Activated T-cell treated with anti-CD3 and anti-CD28 coated beads, Interleukin-2, amount 50 U/mL, for 1 hour (primary cell): Measurements from ENCODE around the gene IFI27L1.
"Not testable (repeated sequence)": the region's sequence is repeated elsewhere in the genome, so short reads cannot be mapped to it uniquely, and the experiment has no call there.

Experiments
- DNase-seq: peaks from one replicate; pipeline ENCODE4 v3.0.0-alpha.2; 2020

IFI27L1 gene

DNA sequence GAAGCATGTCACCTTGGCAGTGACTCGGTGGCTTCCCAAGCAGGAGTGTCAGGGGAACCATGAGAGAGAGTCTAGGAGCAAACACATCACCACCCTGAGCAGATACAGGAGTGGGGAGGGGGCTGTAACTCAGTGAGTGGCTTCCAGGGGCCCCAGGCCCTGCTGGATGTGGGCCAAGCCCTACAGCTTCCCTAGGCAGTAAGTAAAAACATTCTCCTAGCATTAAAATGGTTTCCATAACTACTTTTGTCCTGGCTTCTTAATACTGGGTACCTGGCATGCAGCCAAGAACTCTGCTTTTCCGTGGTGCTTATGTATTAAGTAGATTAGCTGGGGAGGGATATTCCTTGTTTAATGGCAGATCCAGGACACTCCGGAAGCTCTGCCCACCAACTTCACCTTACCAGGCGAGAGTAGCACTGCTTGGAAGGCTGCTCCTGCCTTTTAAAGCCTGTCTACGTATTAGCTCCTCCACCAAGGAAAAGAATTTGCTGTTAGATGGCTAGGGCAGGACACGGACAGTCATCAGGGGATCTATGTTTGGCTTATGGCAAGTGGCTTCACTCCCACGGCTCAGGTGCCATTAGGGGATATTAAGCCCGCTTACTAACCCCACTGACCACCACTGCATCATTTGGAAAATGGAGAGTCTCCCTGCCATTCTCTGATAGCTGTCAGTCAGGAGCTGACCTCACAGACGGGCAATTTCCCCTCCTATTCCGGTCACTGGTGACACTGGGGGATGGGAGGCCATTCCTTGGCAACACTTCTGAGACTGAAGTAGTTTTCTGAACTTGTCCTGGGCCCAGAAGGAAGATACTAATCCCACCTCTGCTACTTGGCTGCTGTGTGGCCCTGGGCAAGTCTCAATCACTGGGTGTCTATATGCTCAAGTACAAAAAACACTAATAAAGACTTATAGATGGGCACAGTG lies 32.2 kb upstream of the IFI27L1 start:
- DNase-seq = no peak

DNA sequence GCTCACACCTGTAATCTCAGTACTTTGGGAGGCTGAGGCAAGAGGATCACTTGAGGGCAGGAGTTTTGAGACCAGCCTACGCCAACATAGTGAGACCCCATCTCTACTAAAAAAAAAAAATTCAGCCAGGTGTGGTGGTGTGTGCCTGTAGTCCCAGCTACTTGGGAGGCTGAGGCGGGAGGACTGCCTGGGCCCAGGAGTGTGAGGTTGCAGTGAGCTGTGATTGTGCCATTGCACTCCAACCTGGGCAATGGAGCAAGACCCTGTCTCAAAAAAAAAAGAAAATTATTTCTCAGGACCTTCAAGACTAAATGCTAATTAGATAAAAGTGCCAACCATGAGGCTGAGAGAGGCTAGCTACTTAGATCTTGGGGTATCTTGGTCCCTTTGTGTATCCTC lies 31.5 kb upstream of the IFI27L1 start:
- no peak for DNase-seq

DNA sequence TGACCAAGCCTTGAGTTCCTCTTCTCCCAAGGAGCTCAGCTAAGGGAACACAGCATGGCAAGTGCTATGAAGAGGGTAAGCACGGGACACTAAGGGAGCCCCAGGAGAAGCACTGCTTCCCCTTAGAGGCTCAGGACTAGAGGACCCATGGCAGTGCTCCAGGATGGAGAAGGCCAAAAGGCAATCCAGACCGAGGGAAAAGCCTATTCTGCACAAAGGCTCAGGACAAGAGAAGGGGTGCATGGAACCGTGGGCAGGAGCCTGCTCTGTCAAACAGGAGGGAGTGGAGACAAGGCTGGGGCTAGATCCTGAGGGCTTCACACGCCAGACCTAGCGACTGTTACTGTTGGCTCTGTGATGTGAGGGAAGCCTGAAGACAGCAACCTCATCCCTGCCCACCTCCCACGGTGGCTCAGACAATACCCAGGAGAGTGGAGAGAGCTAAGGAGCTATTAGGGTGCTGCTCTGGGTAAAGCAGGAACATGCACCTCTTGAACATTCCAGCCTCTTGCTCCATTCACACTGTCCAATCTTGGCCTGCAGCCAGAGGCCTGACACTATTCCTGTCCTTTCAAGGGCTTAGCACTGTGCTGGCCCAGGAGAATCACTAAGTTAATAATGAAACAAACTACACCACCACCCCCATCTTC lies 30.8 kb upstream of the IFI27L1 start:
- no peak for DNase-seq

DNA sequence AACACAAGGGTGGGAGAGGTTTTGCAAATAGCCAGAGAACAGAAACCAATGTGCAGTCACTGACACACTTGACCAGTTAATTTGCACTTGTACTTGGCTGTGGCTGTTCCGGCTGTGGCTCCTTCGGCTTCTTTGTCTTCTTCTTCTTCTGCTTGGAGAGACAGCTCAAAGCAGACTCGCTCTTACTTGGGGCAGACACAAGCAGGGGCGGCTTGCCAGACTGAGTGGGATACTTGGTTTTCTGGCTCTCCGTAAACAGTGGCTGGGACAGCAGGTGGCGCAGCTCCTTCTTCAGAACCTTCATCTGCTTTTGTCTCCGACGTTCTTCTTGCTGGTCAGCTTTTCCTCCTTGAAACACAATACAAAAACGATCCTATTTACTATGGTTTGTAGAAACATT lies 30.0 kb upstream of the IFI27L1 start:
- DNase-seq = no peak

DNA sequence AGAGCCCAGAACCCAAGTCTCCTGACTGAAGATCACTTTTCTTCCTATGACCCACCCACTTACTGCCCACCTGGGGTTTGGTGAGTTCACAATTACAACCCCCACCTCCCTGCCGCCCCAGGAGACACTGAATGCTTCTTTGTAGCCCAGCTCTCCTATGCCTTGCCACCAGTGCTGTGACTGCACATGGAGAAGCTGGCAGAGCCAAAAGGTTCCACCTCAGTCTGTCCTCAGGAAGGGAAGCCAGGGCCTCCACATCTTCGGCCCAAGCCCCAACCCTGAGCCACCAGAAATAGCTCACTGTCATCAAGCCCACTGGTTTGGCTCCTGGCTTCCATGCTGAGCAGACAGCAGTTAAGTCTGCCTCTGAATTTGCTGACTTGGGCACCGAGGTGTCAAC lies 29.3 kb upstream of the IFI27L1 start:
- DNase-seq = no peak

DNA sequence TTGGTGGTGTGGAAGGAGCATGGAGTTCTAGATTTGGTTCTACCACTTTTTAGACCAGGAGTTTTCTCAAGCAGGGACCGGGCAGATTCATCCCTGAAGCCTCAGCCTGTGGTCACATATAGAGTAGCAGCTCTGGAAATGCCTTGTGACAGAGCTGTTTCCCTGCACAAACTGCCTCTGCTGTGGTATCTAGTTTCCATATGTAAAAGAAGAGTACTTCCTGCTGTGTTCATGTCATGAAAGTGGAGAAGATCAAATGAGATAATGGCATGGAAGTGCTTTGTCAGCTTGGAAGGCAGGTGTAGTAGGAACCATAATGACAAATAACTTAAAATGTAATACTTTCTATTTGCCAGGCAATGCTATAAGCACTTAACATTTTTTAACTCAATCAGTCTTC lies 28.9 kb upstream of the IFI27L1 start:
- no peak for DNase-seq

DNA sequence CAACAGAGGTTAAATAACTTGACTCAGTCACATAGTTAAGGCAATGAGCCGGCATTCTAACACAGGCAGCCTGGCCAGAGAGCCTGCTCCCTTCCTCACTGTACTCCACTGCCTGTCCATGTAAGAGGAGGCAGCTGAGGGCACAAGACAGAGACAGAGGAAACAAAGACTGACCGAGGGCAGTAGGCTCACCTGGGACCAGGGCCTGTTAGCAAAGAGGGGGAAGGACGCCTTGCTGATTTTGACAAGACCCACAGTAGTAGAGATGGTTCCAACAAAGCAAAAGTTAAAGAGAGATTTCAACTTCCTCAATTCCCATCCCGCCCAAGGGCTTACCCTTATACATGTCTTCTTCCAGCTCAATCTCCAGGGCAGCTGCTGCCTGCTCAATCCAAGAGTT lies 28.4 kb upstream of the IFI27L1 start:
- no peak for DNase-seq

DNA sequence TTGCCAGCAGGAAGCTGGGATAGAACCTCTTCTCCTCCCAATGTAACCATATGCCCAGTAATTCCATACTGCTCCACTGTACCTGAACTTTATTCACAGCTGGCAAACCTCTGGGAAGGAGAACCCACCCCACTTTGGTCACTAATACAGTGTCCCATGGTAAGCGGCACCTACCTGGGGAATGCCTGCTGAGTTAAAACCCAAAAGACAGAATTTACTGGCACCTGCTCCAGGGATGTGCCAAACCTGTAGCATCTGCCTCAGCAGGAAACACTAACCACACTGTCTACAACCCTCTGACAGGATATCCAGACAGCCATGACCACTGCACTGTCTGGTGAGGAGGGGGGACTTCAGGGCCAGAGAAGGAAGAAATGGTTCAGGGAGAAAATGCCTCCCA lies 26.7 kb upstream of the IFI27L1 start:
- no peak for DNase-seq

DNA sequence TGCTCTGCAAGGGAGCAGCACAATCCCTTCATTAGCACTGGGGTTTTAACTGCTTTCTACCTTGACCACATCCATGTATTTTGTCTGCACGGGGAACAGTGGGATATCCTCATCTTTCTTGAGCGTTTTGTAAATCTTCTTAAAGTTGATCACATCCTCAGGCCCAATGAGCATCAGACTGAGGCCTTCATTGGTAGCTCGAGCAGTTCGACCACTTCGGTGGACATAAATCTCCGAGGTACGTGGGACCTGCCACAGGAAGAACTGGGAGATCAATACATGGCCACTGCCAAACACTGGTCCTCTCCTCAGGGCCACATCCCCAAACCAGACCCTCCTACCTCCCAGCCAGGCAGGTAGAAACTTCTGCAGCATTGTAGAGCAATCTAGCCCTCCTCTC lies 26.2 kb upstream of the IFI27L1 start:
- no peak for DNase-seq

DNA sequence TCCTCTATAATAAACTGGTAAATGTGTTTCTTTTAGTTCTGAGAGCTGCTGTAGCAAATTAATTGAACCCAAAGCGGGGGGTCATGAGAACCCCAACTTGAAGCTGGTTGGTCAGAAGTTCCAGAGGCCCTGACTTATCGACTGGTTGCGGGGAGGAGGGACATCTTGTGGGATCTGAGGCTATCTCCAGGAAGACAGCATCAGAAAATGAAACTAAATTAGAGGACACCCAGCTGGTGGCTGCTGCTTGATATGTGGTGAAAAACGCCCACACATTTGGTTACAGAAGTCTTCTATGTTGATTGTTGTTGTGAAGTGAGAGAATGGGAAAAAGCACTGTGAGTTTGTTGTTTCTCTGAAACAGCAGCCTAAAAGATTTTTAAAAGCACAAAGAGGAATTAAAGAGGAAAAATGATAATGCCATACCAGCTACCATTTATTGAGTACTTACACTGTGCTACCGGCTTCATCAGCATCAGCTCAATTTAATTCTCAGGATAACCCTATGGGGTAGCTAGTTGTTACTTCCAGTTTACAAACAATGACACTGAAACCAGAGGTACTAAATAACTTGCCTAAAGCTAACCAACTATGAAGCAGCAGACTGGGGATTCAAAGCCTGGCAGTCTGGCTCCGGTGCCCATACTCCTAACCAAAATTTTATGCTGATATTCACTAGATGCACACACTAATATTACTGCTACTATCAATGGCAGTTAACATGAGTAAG lies 24.4 kb upstream of the IFI27L1 start:
- no peak for DNase-seq

DNA sequence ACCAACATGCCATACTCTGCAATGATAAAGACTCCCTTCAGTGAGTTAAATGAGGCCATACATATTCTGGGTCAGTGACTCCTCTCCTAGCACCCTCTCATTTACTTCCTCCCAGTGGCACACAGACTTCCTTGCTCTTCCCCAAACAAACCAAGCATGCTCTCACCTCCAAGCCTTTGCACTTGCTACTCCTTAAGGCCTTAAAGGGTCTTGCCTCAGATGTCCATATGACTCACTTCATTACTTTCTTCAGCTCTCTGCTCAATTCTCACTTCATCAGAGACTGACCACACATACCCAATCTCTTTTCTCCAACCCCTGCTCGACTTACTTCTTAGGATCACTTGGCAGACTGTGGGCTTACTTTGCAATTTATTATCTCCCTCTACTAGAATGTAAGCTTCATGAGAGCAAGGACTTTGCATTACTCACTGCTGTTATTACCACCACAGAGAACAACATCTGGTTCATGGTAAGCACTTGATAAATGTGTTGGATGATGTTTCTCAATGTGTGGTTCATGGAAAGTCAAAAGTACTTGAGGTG lies 22.9 kb upstream of the IFI27L1 start:
- no peak for DNase-seq

DNA sequence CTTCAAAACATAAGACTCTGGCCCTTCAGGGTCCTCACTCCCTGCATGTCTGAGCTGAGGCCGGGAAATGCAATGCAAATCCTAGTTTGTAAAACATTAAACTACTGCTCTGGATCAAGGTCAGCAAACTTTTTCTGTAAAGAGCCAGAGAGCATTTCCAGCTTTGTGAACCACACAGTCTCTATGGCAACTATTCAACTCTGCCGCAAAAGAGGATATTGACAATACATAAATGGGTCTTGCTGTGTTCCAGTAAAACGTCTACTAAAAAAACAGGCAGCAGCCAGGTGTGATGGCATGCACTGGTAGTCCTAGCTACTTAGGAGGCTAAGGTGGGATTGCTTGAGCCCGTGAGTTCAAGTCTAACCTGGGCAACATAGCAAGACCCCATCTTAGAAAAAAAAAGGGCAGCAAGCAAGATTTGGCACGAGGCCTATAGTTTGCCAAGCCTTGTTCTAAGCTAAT lies 22.4 kb upstream of the IFI27L1 start:
- no peak for DNase-seq

DNA sequence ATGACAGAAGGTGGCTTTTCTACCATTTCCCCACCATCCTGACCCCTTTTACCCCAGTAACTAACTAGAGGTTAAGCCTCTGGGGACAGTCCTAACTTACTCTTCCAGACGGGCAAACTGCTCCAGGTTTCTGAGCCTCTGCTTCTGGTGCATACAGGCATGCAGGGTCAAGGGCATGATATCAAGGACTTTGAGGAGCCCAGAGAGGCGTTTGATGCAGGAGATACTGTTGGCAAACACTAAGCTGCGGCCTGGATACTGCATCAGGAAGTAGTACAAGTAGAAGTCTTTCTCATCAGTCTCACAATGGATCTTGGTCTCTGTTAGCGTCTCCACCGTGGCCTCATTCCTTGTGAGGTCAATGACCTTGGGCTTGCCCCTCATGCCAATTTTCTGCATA lies 21.1 kb upstream of the IFI27L1 start:
- DNase-seq = no peak

DNA sequence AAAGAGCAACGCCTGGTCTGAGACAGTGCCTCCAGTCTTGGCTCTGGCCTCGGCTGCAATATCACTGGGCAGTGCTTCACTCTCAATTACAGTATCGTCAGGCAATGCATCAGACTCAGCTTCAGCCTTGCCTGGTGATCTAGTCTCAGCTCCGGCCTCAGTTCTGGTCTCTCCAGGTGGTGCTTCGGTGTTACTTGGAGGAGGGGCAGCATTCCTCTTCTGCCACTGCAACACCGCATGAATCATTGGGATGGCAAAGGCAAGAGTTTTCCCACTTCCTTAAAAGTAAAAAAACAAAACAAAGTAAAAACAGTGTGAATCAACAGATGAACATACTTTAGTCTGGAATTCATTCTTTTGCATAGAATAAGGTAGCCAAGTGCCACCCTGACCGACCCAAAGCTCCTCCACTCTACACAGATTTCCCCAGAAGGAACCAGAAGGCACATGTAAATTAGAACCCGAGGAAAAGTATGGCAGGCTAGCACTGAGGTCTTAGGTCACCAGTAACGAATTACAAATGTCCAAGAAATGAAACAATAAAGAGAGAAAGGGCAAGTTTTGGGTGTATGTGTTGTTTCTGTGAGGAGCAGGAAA lies 18.7 kb upstream of the IFI27L1 start:
- DNase-seq = no peak

DNA sequence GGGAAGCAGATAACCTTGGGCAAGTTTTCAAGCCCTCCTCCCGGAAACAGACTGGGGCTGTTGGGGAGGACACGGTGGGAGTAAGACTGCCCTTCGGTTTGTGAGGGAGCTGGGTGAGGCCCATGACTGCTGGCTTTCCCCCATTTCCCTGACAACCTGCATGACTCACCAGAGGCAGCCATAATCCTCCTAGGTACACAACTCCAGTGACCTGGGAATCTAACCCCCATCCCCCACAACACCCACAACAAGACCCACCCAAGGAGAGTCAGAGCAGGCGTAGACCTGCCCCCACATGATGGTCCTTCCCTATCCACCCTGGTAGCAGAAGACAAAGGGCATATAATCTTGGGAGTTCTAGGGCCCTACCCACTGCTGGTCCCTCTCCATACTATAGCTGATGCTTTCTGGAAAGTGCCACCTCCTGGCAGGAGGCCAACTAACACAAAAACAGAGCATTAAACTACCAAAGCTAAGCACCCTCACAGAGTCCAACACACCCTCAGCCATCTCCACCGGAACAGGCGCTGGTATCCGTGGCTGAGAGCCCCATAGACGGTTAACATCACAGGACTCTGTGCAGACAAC lies 14.9 kb upstream of the IFI27L1 start:
- DNase-seq = no peak

DNA sequence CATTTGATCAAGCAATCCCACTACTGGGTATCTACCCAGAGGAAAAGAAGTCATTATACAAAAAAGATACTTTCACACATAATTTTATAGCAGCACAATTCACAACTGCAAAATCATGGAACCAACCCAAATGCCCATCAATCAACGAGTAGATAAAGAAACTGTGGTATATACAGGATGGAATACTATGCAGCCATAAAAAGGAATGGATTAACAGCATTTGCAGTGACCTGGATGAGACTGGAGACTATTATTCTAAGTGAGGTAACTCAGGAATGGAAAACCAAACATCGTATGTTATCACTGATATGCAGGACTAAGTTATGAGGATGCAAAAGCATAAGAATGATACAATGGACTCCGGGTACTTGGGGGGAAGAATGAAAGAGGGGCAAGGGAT lies 9.0 kb upstream of the IFI27L1 start:
- DNase-seq = not testable (repeated sequence)

DNA sequence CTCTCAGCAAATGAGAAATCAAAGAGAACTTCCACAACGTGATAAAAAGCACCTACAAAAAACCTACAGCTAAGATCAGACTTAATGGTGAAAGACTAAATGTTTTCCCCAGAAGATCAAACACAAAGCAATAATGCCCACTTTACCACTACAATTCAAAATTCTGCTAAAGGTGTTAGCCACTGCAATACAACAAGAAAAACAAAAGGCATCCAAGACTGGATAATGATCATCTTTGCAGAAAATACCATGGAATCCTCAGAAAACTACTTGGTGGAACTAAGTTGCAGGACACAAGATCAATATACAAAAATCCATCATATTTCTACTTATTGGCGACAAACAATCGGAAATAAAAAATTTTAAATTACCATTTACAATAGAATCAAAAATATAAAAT lies 6.6 kb upstream of the IFI27L1 start:
- DNase-seq = no peak

DNA sequence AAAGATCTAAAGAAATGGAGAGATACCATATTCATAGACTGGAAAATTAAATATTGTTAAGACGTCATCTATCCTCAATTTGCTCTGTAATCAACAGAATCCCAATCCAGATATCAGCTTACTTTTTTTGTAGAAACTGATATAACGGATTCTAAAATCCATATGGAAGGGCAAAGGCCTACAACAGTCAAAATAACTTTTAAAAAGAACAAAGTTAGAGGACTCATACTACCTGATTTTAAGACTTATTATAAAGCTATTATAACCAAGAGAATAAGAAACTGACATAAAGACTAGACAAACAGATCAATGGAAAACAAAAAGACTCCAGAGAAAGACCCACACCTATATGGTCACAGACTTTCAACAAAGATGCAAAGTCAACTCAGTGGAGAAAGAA lies 6.1 kb upstream of the IFI27L1 start:
- no peak for DNase-seq

DNA sequence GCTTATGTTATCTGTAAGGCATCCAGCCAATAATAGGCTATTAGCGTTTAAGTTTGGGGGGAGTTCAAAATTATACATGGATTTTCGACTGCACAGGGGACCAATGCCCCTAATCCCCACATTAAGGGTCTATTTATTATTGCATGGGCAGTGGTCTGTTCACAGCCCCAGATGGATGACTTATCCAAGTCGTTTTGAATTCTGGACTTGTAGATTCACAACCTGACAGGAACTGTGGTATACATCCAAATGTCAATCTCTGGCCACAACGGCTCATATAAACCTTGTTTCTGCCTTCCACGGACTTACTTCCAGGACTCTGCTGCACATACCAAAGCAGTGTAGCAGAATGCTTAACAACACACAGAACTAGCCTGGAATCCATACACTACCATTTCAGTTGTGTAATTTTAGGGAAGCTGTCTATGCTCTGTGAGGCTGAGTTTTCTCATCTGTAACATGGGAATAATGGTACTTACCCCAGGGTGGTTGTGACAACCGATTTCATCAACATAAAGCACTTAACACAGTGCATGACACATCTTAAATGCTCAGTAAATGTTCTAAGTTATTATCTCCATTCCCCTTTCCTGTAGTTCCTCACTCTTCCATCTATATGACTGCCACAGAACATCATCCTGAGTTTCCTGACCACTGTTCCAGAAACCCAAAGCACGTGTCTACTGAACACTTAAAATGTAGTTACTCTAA lies 3.8 kb upstream of the IFI27L1 start:
- DNase-seq = no peak

DNA sequence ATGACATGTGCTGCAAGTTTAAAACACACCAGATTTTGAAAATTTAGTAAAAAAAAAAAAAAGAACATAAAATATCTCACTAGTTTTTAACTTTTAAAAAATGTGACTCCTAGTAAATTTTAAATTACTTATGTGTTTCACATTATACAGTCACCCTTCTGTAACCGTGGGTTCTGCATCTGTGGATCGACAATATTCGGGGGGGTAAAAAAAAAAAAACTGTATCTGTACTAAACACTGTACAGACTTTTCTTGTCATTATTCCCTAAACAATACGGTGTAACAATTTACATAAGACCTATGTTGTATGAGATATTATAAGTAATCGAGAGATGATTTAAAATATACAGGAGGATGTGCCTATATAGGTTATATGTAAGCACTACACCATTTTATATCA lies 3.3 kb upstream of the IFI27L1 start:
- DNase-seq = no peak

DNA sequence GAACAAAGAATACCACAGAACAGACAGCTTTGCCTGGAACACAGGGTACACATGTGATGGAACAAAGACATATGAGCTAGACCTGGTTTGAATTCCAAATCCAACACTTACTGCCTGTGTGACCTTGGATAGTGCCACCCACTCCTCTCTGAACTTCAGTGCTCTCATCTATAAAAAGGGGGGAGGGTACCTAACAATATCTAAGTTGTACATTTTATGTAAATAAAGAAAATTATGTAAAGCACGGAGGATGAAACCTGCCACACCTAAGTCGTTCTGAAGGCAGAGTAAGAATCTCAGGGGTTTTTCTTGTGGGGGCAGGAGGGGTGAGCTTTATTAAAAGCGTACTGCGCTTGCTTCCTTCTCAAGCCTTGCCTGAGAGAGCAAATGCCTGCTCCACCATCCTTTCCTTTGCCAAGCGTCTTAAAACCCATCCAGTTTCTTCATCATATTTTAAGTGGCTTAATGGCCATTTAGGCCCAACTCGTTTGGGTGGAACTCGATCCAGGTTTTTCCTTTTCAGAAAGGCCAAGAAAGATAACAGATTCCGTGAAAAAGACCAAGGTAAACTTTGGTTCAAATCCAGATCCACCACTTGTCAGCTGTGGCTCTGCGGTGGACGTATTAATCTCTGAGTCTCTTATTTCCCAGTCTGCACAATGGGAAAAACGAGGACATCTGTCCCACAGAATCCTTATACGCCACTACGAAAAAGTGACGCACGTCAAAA lies 1.1 kb upstream of the IFI27L1 start:
- DNase-seq = no peak
